GM18861 (cell line): ENCODE results near the gene POLR1A.

ENCODE experiments used
- ATAC-seq: cut with Tn5 transposase; IDR thresholded peaks from one replicate; pipeline ENCODE4 v1.9.1; 2021; ENCODE audit not compliant: unreplicated experiment

POLR1A gene

GRCh38 chr2:86038291-86039081, 67.2 kb downstream of the POLR1A start:
- peak; percentile 36 for ATAC-seq

- no peak for ATAC-seq
Measured at GRCh38 chr2:86037795-86038192, 67.9 kb downstream of the POLR1A start.

- no peak for ATAC-seq
Measured at GRCh38 chr2:86037141-86037794, 68.4 kb downstream of the POLR1A start.

GRCh38 chr2:86036669-86037138, 69.0 kb downstream of the POLR1A start:
- no peak for ATAC-seq

DNA sequence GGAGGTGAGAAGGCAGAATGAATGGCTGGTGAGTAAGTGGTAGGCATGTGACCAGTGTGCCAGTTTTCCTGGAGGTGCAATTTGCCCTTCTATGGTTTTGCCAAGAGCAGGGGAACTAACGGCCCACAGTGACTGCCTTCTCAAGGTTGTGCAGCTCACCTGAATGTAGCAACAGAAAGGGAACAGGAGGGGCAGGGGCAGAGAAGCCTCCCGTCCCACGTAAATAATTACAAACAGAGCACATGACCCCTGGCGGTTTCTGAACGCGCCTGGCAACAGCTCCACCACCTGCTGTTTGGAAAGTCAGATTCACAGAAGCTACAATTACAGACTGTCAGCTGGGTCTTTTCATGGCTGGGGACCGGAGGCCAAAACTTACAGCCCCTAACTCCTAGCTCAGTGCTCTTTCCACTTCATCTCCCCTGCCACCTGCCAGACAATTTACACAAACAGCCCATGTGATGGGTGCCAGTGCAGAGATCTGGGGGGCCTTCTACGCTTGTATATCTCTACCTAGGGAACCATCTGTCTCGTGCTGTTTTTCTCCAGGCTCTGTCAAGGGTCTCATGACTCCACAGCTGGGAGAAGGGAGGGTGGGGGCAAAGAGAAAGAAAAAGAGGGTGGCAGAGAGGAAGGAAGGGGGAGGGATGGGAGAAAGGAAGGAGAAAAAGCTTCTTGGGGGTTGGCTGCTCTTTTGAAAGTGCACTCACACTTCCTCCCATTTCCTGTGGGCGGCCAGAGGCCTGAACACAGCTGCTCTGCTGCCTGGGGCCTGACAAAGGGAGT, 69.6 kb downstream of the POLR1A start:
- ATAC-seq = peak; percentile 57

- ATAC-seq = no peak
Measured at GRCh38 chr2:86035376-86035882, 70.3 kb downstream of the POLR1A start.

DNA sequence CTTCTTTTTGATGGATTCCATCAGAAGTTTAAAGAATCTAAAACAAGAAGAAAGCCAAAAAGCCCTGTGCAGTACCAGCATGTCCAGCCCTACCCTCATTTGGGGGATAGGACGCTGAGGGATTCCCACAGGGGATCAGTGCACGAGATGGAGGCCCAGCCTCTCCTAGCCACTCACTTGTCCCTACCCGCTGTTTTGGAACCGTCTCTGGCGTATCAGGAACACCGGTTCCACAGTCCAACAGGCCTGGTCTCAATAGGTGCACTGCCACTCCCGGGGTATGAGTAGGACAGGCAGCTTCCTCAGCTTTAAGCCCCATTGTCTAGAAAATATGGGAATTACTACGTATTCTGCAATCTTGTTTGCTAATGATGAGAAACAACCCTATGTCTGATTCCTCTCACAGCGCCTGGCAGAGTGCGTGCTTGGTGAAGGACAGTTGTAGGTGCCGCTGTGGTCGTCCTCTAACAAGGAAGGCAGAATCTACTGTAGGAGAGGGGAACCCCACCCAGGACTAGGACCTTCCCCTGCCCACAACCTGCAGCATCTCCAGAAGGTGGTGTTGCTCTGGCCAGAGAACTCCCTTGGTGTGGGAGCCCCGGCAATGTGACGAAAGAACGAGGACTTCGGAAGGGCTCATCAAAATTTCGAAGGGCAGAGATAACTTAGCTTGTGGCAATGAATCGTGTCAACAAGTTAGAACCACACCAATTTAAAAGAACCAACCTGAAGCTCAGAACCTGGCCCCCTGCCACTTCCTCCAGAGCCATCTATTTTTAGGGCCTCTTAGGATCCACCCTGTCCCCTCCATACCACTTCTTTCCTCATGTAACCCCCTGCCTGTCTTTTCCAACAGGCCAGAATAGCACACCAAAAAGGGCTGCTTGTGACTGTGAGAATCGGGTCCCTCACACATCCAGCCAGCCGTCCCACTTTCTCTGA, 71.7 kb downstream of the POLR1A start:
- no peak for ATAC-seq

- no peak for ATAC-seq
Measured at GRCh38 chr2:86032861-86033595, 72.7 kb downstream of the POLR1A start.

DNA sequence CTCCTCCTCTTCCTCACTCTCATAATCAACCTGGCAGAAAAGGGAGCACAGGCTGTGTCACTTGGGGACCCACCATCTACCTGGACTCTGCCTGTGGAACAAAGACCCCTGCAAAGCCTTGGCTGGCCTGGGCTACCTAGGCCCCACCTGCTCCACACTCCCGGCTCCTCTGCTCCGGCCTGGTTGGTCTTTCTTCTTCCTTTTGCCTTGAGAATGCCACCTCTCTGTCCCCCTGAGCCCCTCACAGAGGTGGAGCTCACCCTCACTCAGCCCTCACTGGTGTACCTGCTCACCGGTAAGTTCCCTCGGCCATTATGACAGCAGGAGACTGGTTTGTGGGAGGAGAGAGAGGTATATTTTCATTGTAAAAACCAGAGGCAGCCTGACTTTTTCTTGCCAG, 74.1 kb downstream of the POLR1A start:
- no peak for ATAC-seq

- ATAC-seq = no peak
Measured at GRCh38 chr2:86031151-86031550, 74.5 kb downstream of the POLR1A start.

GRCh38 chr2:86029873-86030272, 75.8 kb downstream of the POLR1A start:
- ATAC-seq = no peak

DNA sequence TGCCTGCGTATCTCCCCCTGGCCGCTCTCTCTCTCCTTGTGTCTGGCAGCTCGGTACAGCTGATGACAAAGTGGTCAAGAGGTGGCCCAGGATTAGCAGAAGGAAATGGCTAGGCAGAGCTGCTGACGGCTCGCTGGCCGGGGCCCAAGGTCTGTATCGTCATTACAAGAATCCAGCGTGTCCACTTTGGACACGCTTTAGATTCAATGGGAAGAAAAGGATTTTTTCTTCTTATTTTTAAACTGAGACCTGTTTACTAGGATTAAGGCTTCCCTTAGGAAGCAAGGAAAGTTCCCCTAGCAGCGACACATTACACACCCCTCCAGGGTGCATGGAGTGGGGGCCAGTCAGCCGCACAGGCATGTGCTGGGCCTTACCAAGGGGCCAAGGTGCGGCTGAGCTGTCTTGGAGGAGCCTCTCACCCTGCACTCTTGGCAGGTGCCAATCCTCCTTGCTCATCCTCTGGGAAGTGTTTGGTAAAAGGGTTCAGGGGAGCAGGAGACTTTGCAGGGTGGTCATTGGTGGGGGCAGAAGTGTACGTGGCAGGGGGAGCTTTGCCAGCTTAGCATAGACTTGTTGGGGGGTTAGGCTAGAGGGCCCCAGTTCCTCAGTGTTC, 76.8 kb downstream of the POLR1A start:
- ATAC-seq = no peak

DNA sequence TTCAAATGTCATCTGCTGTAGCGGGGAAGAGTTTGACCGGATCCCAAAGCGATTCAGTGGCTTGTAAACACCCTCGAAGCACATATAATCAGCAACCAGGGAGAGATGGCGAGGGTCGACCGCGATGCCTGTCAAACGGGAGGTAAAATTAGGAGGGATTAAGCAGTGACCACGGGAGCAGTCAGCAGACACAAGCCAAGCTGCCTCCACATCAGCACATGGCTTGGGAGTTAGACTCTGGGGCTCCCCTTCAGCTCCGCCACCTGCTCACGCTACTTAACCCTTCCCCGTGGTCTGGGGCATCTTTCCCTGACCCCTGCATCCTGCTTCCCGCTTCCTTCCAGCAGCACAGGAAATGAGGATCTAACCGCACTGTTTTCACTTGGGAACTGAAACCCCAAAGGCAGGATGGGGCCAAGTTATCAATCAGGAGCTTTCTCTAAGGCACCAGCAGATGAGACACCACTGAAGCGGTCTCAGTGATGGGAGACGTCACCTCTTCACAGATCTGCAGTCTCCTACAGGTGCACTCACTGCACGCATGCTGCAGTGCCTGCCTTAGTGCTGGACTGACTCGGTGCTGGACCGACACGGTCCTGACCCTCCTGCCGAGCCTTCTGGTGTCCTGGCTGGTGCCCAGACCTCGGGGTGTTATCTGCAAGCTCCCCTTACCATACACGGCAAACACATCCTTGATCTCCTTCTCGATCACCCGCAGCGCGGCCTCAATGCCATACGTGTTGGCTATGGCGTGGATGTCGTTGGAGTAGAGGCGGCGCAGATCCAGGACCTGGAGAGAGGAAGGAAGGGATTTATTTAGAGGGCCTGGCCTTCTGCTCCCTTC, 77.5 kb downstream of the POLR1A start:
- ATAC-seq = no peak

GRCh38 chr2:86027196-86027921, 78.3 kb downstream of the POLR1A start:
- no peak for ATAC-seq

DNA sequence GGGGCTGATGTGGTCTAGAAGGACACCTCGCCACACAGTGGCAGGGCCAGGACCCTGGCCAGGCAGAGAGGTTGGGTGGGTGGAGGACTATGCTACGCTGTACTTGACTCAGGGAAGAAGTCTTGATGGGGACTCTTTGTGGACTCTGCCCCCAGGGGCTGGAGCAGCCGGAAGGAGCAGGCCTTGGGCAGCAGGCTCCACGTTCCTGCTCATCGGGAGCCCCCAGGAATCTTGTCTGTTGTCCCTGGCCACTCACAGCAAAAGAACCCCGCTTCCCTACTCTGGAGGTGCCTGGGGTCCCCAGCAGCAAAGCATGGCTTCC, 79.0 kb downstream of the POLR1A start:
- ATAC-seq = no peak

DNA sequence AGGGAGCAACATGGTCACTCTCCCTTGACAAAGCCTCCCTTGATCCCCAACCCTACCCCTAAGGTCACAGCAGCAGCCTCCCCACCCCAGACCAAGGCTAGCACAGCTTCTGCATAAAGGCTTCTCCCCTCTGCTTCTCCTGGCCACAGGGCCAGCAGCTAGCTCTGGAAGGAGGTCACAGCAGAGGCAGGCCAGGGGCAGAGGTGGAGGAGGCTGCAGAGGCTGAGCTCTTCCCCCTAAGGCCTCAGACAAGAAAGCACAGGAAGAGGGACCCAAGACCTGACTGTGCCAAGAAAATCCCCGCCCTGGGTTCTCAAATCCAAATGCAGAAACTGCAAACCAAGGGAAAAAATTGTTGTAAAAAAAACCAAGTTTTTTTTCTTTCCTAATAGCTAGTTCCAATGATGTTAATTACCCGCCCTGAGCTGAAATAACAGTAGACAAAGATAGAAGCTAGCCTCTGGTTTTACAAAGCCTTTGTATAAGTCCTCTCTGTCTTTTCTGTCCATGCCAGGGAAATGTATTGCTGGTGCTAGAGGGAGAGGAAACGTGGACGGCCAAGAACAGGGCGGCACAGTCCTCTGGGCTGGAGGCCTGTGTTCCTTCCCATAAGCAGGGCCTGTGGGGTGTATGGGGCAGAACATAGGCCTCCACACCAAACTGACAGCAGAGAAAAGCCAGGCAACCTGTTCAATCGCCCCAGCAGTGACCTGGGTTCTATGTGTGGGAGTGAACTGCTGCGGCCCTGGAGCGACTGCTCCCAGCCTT, 79.5 kb downstream of the POLR1A start:
- ATAC-seq = no peak

GRCh38 chr2:86025229-86025820, 80.4 kb downstream of the POLR1A start:
- ATAC-seq = no peak
